Stimulated activated CD4-positive, alpha-beta T cell treated with anti-CD3 and anti-CD28 coated beads, Interleukin-4, amount 100 ng/mL, for 4 hours (primary cell): ENCODE data around the gene MRPL23.
"Not testable (repeated sequence)": the region's sequence is repeated elsewhere in the genome, so short reads cannot be mapped to it uniquely, and the experiment has no call there.

ENCODE experiments used
- DNase-seq, 2 experiments: peaks; one replicate each; pipeline ENCODE4 v3.0.0-alpha.2; 2020

MRPL23 gene

GRCh38 chr11:1934335-1935155, 12.6 kb upstream of the MRPL23 start:
- no peak for DNase-seq

DNA sequence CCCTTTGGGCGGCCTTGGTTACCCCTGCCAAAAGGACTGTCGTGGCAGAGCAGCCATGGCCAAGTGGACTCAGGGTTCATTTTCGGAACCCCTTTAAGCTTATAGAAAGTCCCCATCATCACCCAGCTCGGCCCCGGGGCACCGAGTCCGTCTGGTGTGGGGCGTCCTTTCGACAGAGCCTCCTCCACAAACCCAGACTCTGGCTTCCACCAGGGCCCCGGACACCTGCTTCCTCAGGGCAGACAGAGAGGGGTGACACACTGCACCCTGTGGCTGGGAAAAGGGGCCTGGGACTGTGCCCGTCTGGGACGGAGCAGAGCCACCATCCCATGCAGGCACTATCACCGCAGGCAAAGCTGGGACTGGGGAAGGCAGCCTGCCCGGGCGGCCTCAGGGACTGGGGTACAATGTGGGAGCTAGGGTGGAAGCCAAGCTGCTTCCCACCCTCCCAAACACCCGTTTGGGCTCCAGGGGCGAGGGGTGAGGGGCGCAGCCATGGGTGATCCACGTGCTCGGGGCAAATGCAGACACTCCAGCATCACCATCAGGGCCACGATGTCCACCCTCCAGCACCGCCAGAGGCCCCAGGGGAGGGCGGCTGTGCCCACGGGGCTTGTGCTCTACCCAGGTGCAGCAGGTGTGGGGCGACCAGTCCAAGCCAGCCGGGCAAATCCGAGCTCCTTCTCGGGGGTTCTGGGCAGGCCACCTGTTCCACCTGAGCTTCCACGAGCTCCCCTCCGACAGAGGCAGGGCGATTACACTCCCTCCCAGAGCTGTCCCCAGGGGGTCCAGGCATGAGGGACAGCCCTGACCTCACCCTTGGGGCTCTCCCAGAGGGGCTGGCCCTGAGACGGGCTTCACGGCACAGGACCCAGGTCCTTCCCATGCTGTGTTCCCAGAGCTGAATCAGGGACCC, 11.7 kb upstream of the MRPL23 start:
- no peak for DNase-seq

GRCh38 chr11:1936072-1936780, 10.9 kb upstream of the MRPL23 start:
- DNase-seq = no peak

- no peak for DNase-seq
These were observed 10.1 kb upstream of the MRPL23 start for GRCh38 chr11:1936781-1937615.

DNA sequence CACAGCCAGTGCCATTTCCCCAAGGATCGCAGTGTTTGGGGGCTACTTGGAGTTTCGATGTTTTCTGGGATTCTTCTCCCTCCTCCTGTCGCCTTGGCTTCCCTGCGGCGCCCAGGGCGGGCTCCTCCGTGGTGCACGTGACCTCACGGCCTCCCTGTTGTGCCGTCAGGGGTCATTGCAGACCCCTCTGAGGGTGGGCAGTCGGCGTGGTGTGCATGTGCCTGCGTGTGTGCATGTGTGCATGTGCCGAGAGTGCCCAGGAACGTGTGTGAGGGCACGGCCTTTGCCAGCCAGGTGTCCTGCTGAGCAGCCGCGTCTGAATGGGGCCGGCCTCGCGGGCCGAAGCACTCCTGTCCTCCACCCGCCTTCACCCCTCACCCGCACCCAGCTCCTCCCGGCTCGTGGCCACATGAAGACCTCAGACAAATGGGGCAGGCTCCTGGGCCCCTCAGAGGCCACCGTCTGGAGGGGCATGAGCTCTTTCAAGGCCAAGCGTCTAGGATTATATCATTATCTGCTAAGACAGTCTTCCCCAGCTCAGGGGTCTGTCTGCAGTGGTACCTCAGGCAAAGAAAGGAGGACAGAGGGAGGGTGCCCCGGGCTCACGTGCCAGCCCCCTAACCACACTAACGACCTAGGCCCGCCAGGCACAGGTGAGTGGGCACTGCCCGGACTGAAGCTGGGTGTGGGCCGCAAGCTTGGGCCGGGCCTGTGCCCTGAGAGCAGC, 9.4 kb upstream of the MRPL23 start:
- DNase-seq = no peak

DNA sequence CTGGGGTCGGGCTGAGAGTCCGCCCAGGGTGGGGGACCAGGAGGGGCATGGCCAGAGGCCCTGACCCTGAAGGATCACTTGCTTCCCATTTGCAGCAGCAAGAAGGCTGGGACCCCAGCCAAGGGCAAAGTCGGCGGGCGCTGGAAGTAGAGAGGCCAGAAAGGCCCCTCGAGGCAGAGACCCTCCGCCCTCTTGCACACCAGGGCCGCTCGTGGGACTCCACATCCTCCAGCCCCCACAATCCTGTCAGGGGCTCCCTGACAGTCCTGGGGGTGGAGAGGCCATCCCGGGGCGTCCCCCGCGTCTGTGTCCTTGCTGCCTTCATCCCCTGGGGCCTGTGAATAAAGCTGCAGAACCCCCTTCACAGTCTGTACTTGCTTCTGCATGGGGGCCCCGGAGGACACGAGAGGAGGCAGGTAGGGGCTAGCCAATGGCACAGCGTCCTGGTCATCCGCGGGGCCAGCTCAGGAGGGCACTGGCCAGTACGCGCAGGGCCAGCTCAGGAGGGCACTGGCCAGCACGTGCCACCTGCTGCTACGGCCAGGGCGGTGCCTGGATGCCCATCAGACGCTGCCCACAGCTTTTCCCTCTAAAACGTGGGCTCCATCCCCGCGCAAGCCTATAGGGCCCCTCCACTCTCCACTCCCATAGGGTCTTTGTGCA, 8.7 kb upstream of the MRPL23 start:
- no peak for DNase-seq

DNA sequence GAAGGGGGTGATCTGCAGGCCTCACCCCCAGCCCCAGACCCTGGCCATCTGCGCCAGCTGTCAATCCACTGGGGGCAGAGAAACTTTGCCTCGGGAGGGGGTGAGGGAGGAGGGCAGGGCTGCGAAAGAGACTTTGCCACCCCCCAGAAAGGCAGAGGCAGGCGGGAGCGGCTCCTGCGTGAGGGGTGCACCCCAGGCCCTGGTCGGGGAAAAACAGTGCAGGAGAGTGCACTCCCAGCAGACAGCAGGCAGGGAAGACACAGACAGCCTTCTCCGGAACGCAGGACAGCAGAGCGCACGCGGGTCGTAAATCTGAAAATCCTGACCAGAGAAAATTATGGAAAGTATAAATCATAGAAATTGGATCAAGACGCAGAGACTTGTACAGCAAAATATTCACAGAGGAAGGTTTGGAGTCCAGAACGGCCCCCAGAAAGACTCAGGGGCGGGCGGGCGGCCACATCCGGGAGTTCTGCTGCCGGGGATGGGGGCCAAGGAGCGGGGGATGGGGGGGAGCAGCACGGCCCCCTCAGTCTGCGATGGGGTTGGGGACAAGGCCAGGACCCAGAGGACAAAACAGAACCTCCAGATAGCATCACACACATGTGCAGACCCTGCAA, 8.0 kb upstream of the MRPL23 start:
- no peak for DNase-seq

DNA sequence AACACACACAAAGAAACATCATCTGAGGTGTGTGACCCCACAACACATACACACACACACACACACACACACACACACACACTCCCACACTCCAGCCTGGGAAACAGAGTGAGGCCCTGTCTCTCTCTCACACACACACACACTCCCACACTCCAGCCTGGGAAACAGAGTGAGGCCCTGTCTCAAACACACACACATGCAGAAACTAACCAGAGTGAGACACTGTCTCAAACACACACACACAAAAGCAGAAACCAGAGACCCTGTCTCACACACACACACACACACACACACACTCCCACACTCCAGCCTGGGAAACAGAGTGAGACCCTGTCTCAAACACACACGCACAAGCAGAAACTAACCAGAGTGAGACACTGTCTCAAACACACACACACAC, 7.3 kb upstream of the MRPL23 start:
- DNase-seq = not testable (repeated sequence)

DNA sequence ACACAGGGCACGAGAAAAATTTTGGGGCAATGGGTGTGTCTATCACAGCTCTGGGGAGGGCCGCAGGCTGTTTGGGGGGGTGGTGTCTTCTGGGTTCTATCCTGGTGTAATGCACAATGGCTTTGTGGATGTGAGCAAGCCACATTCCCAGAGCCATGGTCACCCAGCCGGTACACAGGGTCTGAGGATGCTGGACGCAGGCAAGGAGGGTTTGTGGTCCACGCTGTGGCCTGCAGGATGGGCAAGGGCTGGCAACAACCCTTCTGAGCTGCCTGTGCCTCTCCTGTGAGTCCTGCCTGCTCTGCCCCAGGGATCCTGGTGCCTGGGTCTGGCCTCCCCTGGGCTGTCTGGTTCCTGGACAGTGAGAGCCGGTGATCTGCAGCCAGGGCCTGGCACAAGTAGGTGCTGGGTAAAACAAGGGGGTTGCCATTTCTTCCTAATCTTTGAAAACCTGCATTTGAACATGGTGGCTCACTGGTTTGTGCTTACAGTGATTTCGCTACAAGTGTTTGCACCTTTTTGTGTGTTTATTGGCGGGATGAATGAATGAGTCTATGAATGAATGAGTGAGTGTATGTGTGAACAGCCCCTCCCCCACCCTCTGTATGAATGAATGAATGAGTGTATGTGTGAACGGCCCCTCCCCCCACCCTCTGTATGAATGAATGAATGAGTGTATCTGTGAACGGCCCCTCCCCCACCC, 4.4 kb upstream of the MRPL23 start:
- DNase-seq = no peak

GRCh38 chr11:1943576-1943975, 3.6 kb upstream of the MRPL23 start:
- no peak for DNase-seq

DNA sequence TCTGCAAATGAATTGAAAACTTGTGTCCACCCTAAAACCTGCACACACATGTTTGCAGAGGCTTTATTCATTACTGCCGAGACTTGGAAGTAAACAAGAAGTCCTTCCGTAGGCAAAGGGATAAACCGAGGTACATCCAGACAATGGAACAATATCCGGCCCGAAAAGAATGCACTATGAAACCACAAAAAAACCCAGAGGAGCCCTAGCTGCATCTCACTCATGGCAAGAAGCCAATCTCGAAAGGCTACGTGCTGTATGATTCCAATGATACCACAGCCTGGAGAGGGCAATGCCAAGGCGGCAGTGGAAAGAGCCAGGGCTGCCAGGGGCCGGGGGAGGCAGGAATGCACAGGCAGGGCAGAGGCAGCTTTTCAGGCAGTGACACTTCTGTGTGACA, 3.2 kb upstream of the MRPL23 start:
- no peak for DNase-seq

GRCh38 chr11:1947592-1948237, 583 bp downstream of the MRPL23 start:
- DNase-seq = no peak

DNA sequence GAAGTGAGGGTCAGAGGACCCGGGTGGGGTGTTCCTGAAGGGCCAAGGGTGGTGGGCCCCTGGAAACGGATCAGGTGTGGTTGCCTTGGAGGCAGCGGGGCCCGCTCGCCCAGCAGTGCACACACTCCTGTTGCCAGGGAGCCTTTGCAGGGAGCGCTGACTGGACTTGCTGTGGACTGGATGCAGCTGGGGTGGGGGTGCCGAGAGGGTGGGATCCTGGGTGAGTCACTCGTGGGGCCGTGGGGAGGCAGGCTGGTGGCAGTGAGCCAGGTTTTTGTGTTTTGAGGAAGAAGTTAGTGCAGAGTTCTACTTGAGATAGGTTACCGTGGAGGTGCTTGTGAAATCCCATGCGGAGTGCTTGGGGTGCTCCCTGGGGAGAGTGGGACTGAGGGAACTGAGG, 1.3 kb downstream of the MRPL23 start:
- no peak for DNase-seq

GRCh38 chr11:1949302-1949701, 2.2 kb downstream of the MRPL23 start:
- DNase-seq = no peak

GRCh38 chr11:1949922-1950321, 2.8 kb downstream of the MRPL23 start:
- DNase-seq = no peak

DNA sequence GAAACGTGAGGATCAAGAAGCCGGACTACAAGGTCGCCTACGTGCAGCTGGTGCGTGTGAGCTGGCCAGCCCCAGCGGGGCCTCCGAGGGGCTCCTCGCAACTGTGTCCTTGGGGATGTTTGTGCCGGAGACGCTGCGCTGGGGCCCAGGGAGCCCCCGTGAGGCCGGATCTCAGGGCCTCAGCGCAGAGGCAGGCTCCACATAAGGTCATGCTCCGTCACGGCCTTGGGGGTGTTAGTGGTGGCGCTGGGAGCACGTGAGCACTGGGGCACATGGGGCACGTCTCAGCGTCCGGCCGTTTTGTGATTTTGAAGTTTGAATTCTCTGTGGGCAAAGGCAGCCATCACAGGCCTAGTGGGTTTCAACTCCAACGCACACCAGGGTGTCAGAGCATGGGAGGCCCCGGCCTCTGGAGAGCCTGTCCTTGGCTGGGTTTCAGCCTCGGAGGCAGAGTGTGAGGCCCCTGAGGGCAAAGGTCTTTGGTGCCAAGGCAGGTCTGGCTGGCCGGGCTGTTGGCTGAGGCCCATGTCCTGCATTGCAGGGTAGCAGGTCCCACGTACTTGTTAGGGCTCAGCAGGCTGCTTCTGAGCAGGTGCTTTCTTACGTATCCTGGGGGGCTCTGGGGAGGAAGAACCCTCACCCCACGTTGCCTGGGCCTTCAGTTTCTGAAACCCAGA, 5.8 kb downstream of the MRPL23 start:
- DNase-seq = no peak

- DNase-seq = no peak
These were observed 6.5 kb downstream of the MRPL23 start for GRCh38 chr11:1953489-1954266.

GRCh38 chr11:1958367-1958766, 11.2 kb downstream of the MRPL23 start:
- DNase-seq = no peak
